ENCODE results near the gene RPL18. TPM values are rescaled to one million over a fixed set of nuclear protein-coding genes. Genes with fewer than 3 reads are reported as not detected.
"Not testable (repeated sequence)": the region's sequence is repeated elsewhere in the genome, so short reads cannot be mapped to it uniquely, and the experiment has no call there.

Gene RPL18
- total RNA-seq, 1 experiment from 2014 or later, result 1,339 TPM

DNA sequence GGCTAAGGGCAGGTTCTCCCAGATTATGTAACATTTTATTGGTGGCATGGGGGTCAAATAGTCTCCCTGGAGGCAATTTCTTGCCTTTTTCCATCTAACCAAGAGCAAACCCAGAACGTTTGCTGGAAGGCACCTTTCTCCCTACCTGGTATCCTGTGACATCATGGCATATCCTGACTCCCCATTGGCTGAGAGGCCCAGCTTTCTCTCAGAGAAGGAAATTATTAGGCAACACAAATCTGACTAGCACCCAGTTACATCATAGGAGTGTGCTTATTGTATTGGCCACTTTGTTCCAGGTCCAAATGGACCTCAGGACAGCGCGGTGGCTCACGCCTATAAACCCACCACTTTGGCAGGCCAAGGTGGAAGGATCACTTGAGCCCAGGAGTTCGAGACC lies 40.8 kb upstream of the RPL18 start:
- DNase-seq, result peak; percentile 44
- peaks cover 17% of the 10 kb centered on the region for H3K4me1 Mint-ChIP-seq (ENCODE audit: low read depth, unreplicated experiment)
- peaks cover 6% of the 10 kb centered on the region for H3K36me3 Mint-ChIP-seq (ENCODE audit: insufficient read depth, unreplicated experiment)
- H3K27ac Mint-ChIP-seq (ENCODE audit: unreplicated experiment), result no peak overlapping the region
- H3K4me3 Mint-ChIP-seq (ENCODE audit: low read depth, unreplicated experiment), result no peak overlapping the region
- no TSS peak for BruUV-seq (replicated peaks)
- H3K27me3 Mint-ChIP-seq (ENCODE audit: unreplicated experiment), result no peaks in the 10 kb centered on the region
- H3K9me3 Mint-ChIP-seq (ENCODE audit: low read depth, unreplicated experiment), result no peaks in the 10 kb centered on the region
- intact Hi-C loops (cut with micrococcal nuclease; ENCODE audit: unreplicated experiment), result no loop called here
- TF ChIP-seq, protein P1, sequence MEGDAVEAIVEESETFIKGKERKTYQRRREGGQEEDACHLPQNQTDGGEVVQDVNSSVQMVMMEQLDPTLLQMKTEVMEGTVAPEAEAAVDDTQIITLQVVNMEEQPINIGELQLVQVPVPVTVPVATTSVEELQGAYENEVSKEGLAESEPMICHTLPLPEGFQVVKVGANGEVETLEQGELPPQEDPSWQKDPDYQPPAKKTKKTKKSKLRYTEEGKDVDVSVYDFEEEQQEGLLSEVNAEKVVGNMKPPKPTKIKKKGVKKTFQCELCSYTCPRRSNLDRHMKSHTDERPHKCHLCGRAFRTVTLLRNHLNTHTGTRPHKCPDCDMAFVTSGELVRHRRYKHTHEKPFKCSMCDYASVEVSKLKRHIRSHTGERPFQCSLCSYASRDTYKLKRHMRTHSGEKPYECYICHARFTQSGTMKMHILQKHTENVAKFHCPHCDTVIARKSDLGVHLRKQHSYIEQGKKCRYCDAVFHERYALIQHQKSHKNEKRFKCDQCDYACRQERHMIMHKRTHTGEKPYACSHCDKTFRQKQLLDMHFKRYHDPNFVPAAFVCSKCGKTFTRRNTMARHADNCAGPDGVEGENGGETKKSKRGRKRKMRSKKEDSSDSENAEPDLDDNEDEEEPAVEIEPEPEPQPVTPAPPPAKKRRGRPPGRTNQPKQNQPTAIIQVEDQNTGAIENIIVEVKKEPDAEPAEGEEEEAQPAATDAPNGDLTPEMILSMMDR (IDR thresholded peaks at IDR 0.05; ENCODE audit: unreplicated experiment), result no peak
- CTCF ChIA-PET, result interaction anchor here (0.5 to 0.6 kb wide), 3 partner anchors 8 to 562 kb away, joined by 3 to 7 read pairs (median 3); no protein-coding TSS in a partner anchor

DNA sequence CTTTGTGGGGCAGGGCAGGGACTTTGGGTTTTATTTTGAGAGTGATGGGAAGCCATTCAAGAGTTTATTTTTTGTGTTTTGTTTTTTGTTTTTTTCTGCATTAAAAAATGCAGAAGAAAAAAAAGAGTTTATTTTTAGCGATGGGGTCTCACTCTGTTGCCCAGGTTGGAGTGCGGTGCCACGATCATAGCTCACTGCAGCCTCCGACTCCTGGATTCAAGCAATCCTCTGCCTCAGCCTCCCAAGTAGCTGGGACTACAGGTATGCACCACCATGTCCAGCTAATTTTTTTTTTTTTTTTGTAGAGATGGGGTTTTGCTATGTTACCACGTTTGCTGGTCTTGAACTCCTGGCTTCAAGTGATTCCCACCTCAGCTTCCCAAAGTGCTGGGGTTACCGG lies 39.5 kb upstream of the RPL18 start:
- no peak overlapping the region for H3K4me3 Mint-ChIP-seq (ENCODE audit: low read depth, unreplicated experiment)
- no peak for DNase-seq
- intact Hi-C loops (cut with micrococcal nuclease; ENCODE audit: unreplicated experiment), result no loop called here
- no peaks in the 10 kb centered on the region for H3K9me3 Mint-ChIP-seq (ENCODE audit: low read depth, unreplicated experiment)
- TF ChIP-seq, protein P1 (IDR thresholded peaks at IDR 0.05; ENCODE audit: unreplicated experiment), result no peak
- H3K4me1 Mint-ChIP-seq (ENCODE audit: low read depth, unreplicated experiment), result peaks cover 17% of the 10 kb centered on the region
- H3K36me3 Mint-ChIP-seq (ENCODE audit: insufficient read depth, unreplicated experiment), result peaks cover 6% of the 10 kb centered on the region
- no peak overlapping the region for H3K27ac Mint-ChIP-seq (ENCODE audit: unreplicated experiment)
- no TSS peak for BruUV-seq (replicated peaks)
- no peaks in the 10 kb centered on the region for H3K27me3 Mint-ChIP-seq (ENCODE audit: unreplicated experiment)
- CTCF ChIA-PET, result interaction anchor here (0.6 kb wide), 1 partner anchor 153 kb away, joined by 5 read pairs; no protein-coding TSS in a partner anchor

DNA sequence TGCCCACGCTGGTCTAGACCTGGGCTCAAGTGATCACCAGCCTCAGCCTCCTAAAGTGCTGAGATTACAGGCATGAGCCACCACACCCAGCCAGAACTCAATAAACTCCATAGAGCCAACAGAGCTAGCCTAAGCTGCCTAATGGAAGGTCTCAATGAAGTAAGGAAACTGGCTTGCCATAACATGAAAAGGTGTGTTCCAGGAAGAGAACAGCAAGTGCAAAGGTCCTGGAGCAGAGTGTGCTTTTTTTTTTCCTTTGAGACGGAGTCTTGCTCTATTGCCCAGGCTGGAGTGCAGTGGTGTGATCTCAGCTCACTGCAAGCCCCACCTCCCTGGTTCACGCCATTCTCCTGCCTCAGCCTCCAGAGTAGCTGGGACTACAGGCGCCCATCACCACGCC lies 38.9 kb upstream of the RPL18 start:
- H3K36me3 Mint-ChIP-seq (ENCODE audit: insufficient read depth, unreplicated experiment); H3K9me3 Mint-ChIP-seq (ENCODE audit: low read depth, unreplicated experiment); H3K27ac Mint-ChIP-seq (ENCODE audit: unreplicated experiment); H3K27me3 Mint-ChIP-seq (ENCODE audit: unreplicated experiment); DNase-seq; BruUV-seq (replicated peaks); H3K4me3 Mint-ChIP-seq (ENCODE audit: low read depth, unreplicated experiment); intact Hi-C loops (cut with micrococcal nuclease; ENCODE audit: unreplicated experiment): not testable (repeated sequence)
- peaks cover 17% of the 10 kb centered on the region for H3K4me1 Mint-ChIP-seq (ENCODE audit: low read depth, unreplicated experiment)
- CTCF ChIA-PET, result interaction anchor here (0.7 to 1.1 kb wide), 2 partner anchors 12 to 18 kb away, joined by 3 to 6 read pairs; partner anchors contain the start of gene CA11

DNA sequence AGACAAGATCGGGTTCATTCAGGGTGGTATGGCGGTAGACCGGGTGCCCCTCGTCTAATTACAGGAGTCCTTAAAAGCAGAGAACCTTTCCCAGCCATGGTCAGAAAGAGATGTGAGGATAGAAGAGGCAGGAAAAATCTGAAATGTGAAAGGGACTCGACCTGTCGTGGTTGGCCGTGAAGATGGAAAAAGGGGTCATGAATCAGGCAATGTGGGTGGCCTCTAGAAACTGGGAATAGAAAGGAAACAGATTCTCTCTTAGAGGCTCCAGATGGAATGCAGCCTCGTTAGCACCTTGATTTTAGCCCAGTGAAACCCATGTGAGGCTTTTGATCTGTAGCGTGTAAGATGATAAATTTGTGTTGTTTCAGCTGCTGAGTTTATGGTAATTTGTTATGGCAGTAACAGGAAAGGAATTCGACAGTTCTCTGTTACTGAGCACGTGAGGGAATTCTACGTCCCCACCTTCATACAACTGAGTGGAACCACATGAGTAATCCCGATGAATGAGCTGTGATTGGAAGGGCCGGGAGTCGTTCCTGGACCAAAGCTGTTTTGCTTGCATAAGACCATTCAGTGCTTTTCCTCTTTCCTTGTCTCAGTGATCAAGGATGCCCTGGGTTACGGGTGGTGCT lies 38.0 kb upstream of the RPL18 start:
- TF ChIP-seq, protein P1 (IDR thresholded peaks at IDR 0.05; ENCODE audit: unreplicated experiment), result no peak
- Mint-ChIP-seq H3K9me3 (ENCODE audit: low read depth, unreplicated experiment) (no peaks in the 10 kb centered on the region), H3K36me3 (ENCODE audit: insufficient read depth, unreplicated experiment) (peaks cover 6% of the 10 kb centered on the region), H3K27me3 (ENCODE audit: unreplicated experiment) (no peaks in the 10 kb centered on the region), H3K4me3 (ENCODE audit: low read depth, unreplicated experiment) (no peak overlapping the region), H3K27ac (ENCODE audit: unreplicated experiment) (no peak overlapping the region), H3K4me1 (ENCODE audit: low read depth, unreplicated experiment) (peaks cover 17% of the 10 kb centered on the region)
- CTCF ChIA-PET, result interaction anchor here (0.7 to 1.1 kb wide), 4 partner anchors 10 to 19 kb away, joined by 3 to 6 read pairs (median 3); partner anchors contain the start of gene CA11
- DNase-seq, result no peak
- intact Hi-C loops (cut with micrococcal nuclease; ENCODE audit: unreplicated experiment), result no loop called here
- no TSS peak for BruUV-seq (replicated peaks)

Measured in Calu3 (cell line).